Epithelial cell of prostate (primary cell): ENCODE data around the gene CCR8.
A peak's percentile ranks its signal among the peaks of the same experiment; 100 is the strongest.
"Not testable (repeated sequence)": the region's sequence is repeated elsewhere in the genome, so short reads cannot be mapped to it uniquely, and the experiment has no call there.

Experiments
- DNase-seq: peaks from one replicate; pipeline ENCODE4 v3.0.0-alpha.2; 2011; ENCODE audit warnings: low read depth, low spot score
- H3K27ac ChIP-seq: fragments of 450-650 bp; 2 replicates; pipeline ENCODE4 v1.5.1; 2017; ENCODE audit warnings: mild to moderate bottlenecking

CCR8 gene

DNA sequence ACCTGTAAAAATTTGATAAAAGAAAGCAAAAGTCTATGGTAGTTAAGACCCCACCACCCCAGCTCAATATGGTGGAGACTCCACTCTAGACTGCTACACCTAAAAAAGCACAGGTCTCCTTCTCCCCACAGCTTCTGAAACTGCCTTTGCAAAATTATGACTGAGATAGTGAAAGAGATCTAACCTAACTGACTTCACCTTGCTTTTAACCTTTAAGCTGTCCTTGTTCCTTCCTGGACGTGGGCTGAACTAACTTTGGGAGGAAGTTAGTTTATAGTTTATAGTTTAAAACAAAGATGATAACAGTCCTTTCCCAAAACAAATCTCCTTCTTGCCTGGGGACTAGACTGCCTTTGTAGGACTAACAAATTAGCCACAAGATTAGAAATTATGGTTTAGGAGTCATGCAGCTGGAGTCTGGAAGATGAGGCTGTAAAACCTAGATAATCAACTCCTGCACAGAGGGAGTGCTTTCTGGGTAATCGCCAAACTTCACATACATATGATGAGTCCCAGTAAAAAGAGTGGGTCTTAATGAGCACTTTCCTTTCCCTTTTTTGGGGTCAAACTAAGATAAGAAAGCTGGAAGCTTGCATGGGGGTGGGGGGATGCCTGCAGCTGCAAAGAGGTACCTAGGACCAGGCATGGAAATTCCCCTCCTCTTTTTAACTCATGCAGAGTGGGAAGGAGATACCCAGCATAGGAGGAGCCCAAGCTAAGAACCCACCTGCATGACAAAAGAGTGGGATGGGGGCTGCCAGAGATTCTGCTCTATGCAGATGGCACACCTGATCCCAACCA, 17.5 kb downstream of the CCR8 start:
- no peak overlapping the region for H3K27ac ChIP-seq
- DNase-seq = no peak

- no peak for DNase-seq
- no peak overlapping the region for H3K27ac ChIP-seq
These were observed 18.0 kb downstream of the CCR8 start for GRCh38 chr3:39347586-39347876.

- DNase-seq = no peak
- H3K27ac ChIP-seq = no peak overlapping the region
These were observed 19.6 kb downstream of the CCR8 start for GRCh38 chr3:39349080-39349479.

DNA sequence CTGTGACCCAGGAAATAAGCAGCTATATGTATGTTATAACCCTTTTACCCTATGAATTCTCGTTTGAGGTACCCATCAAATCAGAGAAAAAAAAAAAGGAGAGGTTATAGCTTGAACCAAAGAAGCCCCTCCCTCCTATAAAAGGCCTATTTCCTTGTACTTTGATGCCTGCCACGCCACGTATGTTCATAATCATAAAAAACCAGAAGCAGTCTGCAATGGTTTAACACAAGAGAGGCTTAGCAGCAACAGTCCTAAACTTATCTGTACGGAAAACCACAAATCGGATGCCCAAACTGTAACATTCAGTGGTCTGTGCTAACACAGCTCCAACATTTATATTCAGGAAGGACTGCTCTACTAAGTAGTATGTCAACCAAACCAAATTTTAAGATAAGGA, 21.2 kb downstream of the CCR8 start:
- H3K27ac ChIP-seq = no peak overlapping the region
- no peak for DNase-seq

- DNase-seq, H3K27ac ChIP-seq: not testable (repeated sequence)
These were observed 21.6 kb downstream of the CCR8 start for GRCh38 chr3:39351134-39351533.

DNA sequence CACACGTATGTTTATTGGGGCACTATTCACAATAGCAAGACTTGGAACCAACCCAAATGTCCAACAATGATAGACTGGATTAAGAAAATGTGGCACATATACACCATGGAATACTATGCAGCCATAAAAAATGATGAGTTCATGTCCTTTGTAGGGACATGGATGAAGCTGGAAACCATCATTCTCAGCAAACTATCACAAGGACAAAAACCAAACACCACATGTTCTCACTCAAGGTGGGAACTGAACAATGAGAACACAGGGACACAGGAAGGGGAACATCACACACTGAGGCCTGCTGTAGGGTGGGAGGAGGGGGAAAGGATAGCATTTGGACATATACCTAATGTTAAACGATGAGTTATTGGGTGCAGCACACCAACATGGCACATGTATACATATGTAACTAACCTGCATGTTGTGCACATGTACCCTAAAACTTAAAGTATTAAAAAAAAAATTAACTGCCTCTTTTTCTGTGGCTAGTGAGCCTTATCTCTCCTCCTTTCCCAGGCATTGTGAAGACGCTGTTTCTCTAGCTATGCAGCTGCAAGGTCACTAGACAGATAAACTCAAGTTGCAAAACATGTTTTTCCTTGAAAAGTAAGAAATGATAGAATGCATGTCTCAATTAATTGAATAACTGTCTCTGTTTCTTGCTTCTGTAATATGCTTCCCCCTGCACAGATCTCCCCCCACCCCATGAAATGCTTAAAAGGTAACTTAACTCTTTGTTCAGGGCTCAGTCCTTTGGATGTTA, 23.8 kb downstream of the CCR8 start:
- DNase-seq, H3K27ac ChIP-seq: not testable (repeated sequence)

- no peak overlapping the region for H3K27ac ChIP-seq
- no peak for DNase-seq
These were observed 28.8 kb downstream of the CCR8 start for GRCh38 chr3:39358333-39358732.

DNA sequence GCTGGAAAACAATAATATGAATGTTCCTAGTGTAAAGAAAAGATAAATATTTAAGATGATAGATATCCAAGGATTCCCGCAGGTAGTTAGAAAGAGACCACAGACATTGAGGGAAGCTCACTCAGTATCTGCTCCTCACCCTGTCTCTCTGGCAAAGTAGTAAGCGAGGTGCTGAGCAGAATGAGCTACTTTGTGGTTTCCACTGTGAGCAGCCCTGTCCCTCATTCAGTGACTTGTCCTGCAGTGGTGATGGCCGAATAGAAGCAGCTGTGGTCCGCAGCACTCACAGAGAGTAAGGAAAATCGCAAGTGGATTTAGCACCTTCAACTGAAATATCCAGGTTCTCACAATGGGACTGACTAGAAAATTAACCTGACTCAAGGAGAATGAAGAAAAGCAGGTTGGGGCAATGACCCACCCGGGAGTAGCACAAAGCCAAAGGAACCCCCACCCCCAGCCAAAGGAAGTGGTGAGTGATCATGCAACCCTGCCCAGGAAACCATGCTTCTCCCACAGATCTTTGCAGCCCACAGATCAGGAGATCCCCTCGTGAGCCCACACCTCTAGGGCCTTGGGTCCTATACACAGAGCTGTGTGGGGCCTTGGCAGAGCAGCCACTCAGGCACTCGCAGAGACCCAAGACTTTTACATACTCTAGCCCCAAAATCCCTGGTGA, 31.9 kb downstream of the CCR8 start:
- H3K27ac ChIP-seq = no peak overlapping the region
- no peak for DNase-seq

DNA sequence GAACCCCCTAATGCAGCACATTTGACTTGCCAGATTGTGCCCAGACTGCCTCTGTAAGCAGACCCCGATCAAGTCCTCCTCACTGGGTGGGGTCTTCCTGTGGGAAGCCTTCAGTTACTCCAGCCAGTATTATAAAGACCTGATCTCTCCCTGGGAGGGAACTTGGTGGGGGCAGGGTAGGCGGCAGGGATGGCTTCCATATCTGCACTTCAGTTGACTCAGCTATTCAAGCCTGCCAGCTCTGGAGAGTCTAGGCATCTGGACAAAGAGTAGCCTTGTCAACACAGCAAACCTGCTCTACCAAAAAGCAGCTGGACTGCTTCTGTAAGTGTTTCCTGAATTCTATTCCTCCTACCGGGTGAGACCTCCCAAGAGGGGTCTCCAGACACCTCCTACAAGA, 32.7 kb downstream of the CCR8 start:
- H3K27ac ChIP-seq = no peak overlapping the region
- no peak for DNase-seq

- H3K27ac ChIP-seq = no peak overlapping the region
These were observed 33.3 kb downstream of the CCR8 start for GRCh38 chr3:39362812-39363211.

GRCh38 chr3:39370450-39370849, 40.9 kb downstream of the CCR8 start:
- not testable (repeated sequence) for DNase-seq, H3K27ac ChIP-seq

More at GRCh38 chr3:39362812-39363211, 33.3 kb downstream of the CCR8 start:
- no peak for DNase-seq

DNA sequence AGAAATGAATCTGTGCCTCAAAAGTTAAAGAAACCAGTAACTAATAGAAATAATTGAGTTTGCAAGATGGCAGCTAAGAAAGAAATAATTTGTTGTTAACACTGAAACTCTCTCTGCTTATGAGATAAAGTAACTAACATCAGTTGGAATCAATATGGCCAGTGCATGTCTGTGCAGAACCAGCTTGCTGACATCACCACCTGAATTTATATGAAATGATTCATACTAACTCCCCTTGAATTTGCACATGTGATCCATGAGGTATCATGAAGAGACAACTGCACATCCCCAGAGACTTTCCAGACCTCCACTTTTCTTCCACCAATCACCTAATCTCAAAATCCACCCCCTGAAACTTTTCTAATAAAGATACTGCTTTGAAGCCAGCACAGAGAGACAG, 43.3 kb downstream of the CCR8 start:
- peak; percentile 27 for DNase-seq
- H3K27ac ChIP-seq = no peak overlapping the region

GRCh38 chr3:39376959-39377634, 47.6 kb downstream of the CCR8 start:
- no peak overlapping the region for H3K27ac ChIP-seq
- no peak for DNase-seq

GRCh38 chr3:39378088-39378487, 48.6 kb downstream of the CCR8 start:
- H3K27ac ChIP-seq = no peak overlapping the region
- DNase-seq = no peak

DNA sequence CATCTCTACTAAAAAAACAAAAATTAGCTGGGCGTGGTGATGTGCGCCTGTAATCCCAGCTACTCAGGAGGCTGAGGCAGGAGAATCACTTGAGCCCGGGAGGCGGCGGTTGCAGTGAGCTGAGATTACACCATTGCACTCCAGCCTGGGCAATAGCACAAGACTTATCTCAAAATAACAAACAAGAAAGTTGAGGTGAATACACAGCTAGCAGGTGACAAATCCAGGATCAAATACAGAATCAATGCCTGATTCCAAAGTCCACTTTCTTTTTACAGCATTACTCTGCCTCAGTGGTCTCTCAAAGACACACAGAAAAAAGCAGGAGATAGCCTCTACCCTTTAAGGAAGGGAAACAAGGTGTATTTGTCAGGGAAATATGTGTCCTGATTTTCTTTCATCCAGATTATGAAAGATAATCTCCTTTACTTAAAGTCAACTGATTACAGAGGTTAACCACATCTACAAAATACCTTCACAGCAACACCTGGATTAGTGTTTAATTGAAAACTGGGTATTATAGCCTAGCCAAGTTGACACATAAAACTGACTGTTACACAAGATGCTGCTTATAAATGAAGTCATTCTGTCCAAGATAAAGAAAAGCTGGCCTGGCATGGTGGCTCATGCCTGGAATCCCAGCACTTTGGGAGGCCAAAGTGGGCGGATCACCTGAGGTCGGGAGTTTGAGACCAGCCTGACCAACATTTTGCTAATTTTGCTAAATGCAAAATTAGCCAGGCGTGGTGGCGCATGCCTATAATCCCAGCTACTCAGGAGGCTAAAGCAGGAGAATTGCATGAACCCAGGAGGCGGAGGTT, 49.7 kb downstream of the CCR8 start:
- H3K27ac ChIP-seq = no peak overlapping the region
- DNase-seq = no peak

GRCh38 chr3:39379778-39380155, 50.3 kb downstream of the CCR8 start:
- H3K27ac ChIP-seq = no peak overlapping the region
- DNase-seq = no peak

GRCh38 chr3:39381432-39381831, 51.9 kb downstream of the CCR8 start:
- H3K27ac ChIP-seq = no peak overlapping the region
- DNase-seq = no peak
